Measurements from ENCODE around the gene CARMIL1.
A peak's percentile ranks its signal among the peaks of the same experiment; 100 is the strongest.

CARMIL1 gene

DNA sequence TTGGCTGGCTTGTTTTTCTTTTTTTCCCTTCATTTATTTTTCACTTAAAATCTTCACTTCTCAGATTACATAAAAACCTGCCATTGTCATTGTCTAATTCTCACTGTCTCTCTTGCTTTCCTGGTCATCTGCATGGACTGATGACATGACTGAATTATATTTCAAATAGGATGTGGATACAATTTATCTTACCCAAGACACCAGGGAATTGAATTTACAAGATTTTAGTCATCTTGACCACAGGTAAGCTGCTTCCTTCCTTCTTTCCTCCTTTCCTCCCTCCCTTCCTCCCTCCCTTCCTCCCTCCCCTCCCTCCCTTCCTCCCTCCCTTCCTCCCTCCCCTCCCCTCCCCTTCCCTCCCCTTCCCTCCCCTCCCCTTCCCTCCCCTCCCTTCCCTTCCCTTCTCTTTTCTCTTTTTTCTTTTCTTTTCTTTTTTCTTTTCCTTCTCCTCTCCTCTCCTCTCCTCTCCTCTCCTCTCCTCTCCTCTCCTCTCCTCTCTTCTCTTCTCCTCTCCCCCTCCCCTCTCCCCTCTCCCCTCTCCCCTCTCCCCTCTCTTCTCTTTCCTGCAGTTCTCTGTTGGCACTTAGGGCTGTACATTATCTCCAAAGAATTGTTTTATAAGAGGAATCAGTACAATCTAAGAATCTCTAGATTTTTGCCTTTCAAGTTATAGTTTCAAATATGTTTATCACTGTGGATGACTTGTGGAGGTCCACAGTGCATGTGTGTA is 171.5 kb downstream of the CARMIL1 start:
- no peak for DNase-seq

DNA sequence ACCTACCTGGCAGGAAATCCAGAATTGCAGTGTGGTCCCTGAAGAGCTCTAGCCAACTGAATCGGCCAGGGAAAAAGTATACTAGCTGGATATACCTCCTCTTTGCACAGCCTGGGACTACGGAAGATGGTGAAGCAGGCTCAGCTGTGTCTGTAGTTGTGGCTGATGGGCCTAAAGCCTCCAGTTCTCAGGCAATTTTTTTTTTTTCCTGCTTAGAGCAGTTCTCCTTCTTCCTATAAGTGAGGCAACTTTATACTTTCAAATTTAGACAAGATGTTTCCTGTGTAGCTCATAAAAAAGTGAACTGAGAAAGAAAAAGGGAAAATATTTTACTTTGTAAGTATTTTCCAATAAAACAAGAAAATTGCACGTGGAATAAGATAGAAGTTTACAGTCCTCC is 172.9 kb downstream of the CARMIL1 start:
- no peak for DNase-seq

GRCh38 chr6:25453288-25453687 is 174.1 kb downstream of the CARMIL1 start:
- DNase-seq: no peak

- no peak for DNase-seq
Observed at GRCh38 chr6:25454136-25454535, 175.0 kb downstream of the CARMIL1 start.

DNA sequence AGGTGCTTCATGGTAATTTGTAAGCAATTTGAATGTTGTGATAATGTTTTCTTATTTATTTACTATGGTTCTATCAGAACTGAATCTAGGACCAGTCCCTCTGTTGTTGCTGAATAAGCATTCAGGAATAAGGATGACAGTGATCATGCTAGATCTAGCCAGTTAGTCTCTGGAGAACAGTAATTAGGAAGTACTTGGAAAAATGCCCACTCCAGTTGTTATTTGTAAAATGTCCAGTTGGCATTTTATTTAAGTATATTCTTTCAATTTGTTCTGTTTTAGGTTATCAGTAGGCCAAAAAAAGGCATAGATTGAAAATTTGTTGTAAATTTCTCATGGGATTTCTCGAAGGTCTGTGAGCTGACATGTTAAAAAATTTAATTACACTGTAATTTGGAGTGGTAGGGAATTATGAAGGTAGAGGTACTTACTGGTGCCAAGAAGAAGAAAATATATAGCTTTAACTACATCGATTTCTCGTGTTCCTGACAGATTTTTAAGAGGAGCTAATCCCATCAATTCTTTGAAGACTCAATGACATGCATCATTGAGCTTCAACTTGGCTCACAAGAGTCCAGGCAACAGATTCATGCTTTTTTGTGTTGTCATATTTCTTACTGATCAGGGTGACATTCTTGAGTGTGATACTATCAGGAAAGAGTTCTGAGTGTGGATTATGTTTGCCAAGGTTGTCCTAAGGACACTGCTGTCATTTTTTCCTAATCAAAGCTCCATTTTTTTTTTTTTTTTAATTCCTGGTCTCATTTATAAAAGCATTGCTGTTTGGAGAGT is 177.3 kb downstream of the CARMIL1 start:
- peak; percentile 12 for DNase-seq

GRCh38 chr6:25457516-25457915 is 178.3 kb downstream of the CARMIL1 start:
- DNase-seq: no peak

GRCh38 chr6:25458485-25458884 is 179.3 kb downstream of the CARMIL1 start:
- DNase-seq: no peak

- DNase-seq: no peak
Observed at GRCh38 chr6:25462235-25462897, 183.2 kb downstream of the CARMIL1 start.

- DNase-seq: no peak
Observed at GRCh38 chr6:25463441-25463840, 184.3 kb downstream of the CARMIL1 start.

GRCh38 chr6:25464225-25464624 is 185.1 kb downstream of the CARMIL1 start:
- no peak for DNase-seq

- no peak for DNase-seq
Observed at GRCh38 chr6:25465941-25466340, 186.8 kb downstream of the CARMIL1 start.

DNA sequence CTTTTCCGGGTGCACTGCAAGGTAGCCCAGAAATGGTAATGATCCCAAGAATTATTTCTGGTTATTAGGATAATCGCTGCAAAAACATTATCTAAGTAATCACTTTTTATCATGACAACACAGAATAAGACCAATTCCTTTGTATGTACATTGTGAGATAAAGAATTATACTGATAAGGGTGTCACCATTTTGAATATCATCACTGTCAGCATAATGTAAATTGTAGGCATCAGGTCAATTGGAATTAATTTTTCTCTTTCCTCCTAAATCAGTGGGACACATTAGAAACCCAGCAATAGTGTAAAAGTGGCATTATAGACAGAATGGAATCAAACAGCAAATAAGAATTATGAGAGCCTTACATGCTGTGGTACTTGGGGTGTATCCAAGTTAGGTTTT is 189.7 kb downstream of the CARMIL1 start:
- no peak for DNase-seq

DNA sequence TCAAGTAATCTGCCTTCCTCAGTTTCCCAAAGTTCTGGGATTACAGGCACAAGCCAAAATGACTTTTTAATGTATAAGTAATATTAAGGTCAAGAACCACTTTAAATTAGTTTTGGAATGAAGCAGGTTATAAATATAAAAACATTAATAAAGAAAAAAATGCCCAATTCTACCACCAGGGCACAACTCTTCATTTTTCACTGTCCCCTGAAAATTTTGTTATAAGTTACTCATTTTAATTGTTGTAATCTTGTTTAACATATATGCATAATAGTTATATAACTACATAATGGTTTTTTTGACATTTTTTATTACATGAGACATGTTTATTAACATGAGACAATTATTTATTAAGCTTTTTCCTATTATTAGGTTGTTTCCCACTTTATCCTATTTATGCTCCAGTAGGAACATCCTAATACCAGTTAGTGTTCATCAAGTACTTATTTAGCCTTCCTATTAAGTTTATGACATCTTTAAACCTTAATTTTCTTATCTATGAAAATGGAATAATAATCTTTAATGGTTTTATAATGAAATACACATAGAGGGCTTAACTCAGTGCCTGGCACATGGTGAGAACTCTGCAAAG is 190.7 kb downstream of the CARMIL1 start:
- DNase-seq: no peak

DNA sequence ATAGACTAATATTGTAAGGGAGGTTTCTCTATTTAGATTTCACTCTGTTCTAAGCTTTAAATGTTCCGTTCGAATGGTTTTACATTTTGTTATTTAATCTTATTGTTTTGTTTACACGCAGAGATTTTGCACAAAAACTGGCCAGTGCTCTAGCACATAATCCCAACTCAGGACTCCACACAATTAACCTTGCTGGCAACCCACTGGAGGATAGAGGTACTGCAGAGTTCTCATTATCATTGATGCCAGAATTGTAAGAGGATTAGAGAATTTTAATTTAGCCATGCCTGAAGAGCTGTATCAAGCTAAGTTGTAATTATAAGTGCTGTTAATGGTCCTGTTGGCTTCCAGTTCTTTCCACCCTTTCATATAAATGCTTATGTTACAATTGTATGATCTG is 193.1 kb downstream of the CARMIL1 start:
- DNase-seq: no peak

GRCh38 chr6:25472906-25473305 is 193.7 kb downstream of the CARMIL1 start:
- no peak for DNase-seq

GRCh38 chr6:25473447-25473846 is 194.3 kb downstream of the CARMIL1 start:
- DNase-seq: no peak

DNA sequence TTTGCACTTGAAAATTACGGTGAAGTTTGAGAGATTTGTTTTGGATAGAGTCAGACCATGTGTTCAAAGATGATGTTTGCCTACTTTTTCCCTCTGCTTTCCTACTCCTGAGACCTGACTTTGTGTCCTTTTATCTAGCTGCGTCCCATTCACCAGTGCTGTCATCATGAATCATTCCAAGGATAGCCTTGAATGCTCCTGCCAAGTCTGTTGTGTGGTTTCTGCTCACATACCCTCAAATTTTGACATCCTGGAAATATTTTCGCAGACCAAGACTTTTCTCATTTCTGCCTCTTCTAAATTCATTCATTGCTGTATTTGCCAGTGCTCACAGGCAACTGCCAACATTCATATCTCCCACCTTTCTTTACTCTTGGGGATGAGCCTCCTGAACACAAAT is 197.0 kb downstream of the CARMIL1 start:
- DNase-seq: no peak

GRCh38 chr6:25477006-25477590 is 197.9 kb downstream of the CARMIL1 start:
- DNase-seq: no peak

DNA sequence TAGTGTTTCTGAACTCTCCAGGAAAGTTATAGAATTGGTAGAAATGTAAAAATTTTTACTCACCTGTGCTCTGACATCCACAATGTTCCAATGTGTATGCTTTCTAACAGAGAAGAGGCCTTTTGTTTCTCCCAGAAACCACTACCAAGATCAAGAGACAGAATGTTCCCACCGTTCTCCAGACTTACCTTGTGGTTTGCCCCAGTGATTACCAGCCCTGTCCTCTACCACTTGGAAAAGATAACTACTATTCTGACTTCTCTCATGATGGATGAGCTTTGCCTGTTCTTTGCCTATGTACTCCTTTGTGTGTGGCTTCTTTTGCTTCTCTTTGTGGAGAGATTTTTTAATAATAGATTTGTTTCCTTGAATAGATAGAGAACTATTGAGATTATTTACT is 199.8 kb downstream of the CARMIL1 start:
- no peak for DNase-seq

GRCh38 chr6:25481267-25481666 is 202.1 kb downstream of the CARMIL1 start:
- no peak for DNase-seq

DNA sequence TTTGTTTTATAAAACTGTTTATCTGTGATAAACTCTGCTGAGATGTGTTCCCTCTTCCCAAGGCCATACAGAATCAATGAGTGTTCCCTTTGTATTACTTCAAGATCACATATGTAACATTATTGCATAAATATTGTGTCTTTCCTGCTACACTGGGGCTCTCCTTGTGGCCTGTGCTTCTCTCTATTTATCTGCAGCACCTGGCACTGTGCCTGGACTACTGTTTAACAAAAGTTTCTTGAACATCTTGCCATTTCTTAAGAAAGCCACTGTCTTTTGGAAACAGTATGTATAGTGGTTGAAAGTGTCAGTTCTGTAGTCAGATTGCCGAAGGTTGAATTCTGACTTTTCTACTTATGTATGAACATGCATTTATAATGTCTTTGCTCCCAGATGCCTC is 203.8 kb downstream of the CARMIL1 start:
- no peak for DNase-seq

DNA sequence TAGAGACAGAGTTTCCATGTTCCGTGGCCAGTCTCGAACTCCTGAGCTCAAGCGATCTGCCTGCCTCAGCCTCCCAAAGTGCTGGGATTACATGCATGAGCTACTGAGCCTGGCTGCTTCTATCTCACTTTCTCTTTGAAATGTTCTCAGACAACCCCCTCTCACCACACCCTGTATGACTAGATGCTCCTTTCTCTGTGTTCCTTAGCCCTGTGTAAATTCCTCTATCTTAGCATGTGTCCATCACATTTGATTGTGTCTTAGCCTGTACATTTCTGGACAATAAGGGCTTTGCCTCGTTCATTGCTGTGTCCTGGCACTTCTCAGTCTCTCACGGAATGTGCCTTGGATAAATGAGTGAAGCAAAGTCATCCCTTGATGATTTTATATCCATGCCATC is 204.8 kb downstream of the CARMIL1 start:
- DNase-seq: no peak

- no peak for DNase-seq
Observed at GRCh38 chr6:25484900-25485299, 205.7 kb downstream of the CARMIL1 start.

Data from NCI-H1092 treated with DMSO at 0.1 percent for 48 hours (cell line).